ENCODE measurements around the gene IGF2BP2. TPM values are rescaled to one million over a fixed set of nuclear protein-coding genes. Genes with fewer than 3 reads are reported as not detected.

The IGF2BP2 gene
- total and polyA plus RNA-seq, 9 of the 15 experiments (the other 6 are each of a cell fraction or from before 2014, with no cell fraction given), result 3.2 to 59.6 (median 30.5) TPM

- TF ChIP-seq SIN3A (IDR thresholded peaks at IDR 0.05; ENCODE audit: borderline replicate concordance in 2 of 2, control insufficient read depth in 1 of 2, low read depth in 2 of 2, low read length in 2 of 2) (peak in 1 of 2 experiments; percentile 58; a peak in 1 of 4 replicates), FOXK1 (CRISPR knock-in tag; IDR thresholded peaks at IDR 0.05; ENCODE audit: borderline replicate concordance) (no peak), ZNF75A (CRISPR knock-in tag; IDR thresholded peaks at IDR 0.05) (no peak), CREB3 (tag; conservative IDR thresholded peaks at IDR 0.05; ENCODE audit: low read depth) (0 out of 2 replicates have a peak, but pooled peaks have one; percentile 58), NCOA2 (IDR thresholded peaks at IDR 0.05; ENCODE audit: partially characterized antibody in 2 of 2) (no peak), NRF1 (conservative IDR thresholded peaks at IDR 0.05 in 1 of 2, IDR thresholded peaks at IDR 0.05 in 1 of 2) (no peak), SNRNP70 (optimal IDR thresholded peaks at IDR 0.05; ENCODE audit: low read depth, low read length) (no peak), ZNF586 (CRISPR knock-in tag; conservative IDR thresholded peaks at IDR 0.05) (no peak), TGIF2 (CRISPR knock-in tag; IDR thresholded peaks at IDR 0.05) (no peak), MAFK (IDR thresholded peaks at IDR 0.05; ENCODE audit: low read length) (no peak), HEY1 (CRISPR knock-in tag; IDR thresholded peaks at IDR 0.05; ENCODE audit: borderline replicate concordance) (no peak), CEBPB (tag; IDR thresholded peaks at IDR 0.05) (no peak), SMAD3 (CRISPR knock-in tag; conservative IDR thresholded peaks at IDR 0.05) (no peak), ZNF444 (CRISPR knock-in tag; IDR thresholded peaks at IDR 0.05) (no peak), MEF2D (tag; conservative IDR thresholded peaks at IDR 0.05; ENCODE audit: low read depth) (no peak), RBM25 (IDR thresholded peaks at IDR 0.05; ENCODE audit: low read depth, low read length, severe bottlenecking) (no peak), ZC3H8 (IDR thresholded peaks at IDR 0.05) (no peak)
- TF ChIP-seq, protein P1, sequence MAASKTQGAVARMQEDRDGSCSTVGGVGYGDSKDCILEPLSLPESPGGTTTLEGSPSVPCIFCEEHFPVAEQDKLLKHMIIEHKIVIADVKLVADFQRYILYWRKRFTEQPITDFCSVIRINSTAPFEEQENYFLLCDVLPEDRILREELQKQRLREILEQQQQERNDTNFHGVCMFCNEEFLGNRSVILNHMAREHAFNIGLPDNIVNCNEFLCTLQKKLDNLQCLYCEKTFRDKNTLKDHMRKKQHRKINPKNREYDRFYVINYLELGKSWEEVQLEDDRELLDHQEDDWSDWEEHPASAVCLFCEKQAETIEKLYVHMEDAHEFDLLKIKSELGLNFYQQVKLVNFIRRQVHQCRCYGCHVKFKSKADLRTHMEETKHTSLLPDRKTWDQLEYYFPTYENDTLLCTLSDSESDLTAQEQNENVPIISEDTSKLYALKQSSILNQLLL (CRISPR knock-in tag; IDR thresholded peaks at IDR 0.05; ENCODE audit: borderline replicate concordance), result no peak
- TF ChIP-seq, protein P2, sequence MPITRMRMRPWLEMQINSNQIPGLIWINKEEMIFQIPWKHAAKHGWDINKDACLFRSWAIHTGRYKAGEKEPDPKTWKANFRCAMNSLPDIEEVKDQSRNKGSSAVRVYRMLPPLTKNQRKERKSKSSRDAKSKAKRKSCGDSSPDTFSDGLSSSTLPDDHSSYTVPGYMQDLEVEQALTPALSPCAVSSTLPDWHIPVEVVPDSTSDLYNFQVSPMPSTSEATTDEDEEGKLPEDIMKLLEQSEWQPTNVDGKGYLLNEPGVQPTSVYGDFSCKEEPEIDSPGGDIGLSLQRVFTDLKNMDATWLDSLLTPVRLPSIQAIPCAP (CRISPR knock-in tag; IDR thresholded peaks at IDR 0.05; ENCODE audit: borderline replicate concordance), result no peak
- TF ChIP-seq, protein P3, sequence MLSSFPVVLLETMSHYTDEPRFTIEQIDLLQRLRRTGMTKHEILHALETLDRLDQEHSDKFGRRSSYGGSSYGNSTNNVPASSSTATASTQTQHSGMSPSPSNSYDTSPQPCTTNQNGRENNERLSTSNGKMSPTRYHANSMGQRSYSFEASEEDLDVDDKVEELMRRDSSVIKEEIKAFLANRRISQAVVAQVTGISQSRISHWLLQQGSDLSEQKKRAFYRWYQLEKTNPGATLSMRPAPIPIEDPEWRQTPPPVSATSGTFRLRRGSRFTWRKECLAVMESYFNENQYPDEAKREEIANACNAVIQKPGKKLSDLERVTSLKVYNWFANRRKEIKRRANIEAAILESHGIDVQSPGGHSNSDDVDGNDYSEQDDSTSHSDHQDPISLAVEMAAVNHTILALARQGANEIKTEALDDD (IDR thresholded peaks at IDR 0.05), result peak; percentile 77; the same call in 1 of the 2 replicates
- TF ChIP-seq, protein P4, sequence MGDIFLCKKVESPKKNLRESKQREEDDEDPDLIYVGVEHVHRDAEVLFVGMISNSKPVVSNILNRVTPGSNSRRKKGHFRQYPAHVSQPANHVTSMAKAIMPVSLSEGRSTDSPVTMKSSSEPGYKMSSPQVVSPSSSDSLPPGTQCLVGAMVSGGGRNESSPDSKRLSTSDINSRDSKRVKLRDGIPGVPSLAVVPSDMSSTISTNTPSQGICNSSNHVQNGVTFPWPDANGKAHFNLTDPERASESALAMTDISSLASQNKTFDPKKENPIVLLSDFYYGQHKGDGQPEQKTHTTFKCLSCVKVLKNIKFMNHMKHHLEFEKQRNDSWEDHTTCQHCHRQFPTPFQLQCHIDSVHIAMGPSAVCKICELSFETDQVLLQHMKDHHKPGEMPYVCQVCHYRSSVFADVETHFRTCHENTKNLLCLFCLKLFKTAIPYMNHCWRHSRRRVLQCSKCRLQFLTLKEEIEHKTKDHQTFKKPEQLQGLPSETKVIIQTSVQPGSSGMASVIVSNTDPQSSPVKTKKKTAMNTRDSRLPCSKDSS (IDR thresholded peaks at IDR 0.05; ENCODE audit: low read depth, partially characterized antibody), result no peak
Measured at GRCh38 chr3:185815391-185816282, 9.2 kb downstream of the IGF2BP2 start (continued).
